GM19372 (cell line): ENCODE data around the gene CACYBP.
A peak's percentile ranks its signal among the peaks of the same experiment; 100 is the strongest.

Source experiments
- ATAC-seq: cut with Tn5 transposase; IDR thresholded peaks from one replicate; pipeline ENCODE4 v1.9.1; 2021; ENCODE audit warnings: mild to moderate bottlenecking, low read depth, moderate library complexity; ENCODE audit not compliant: unreplicated experiment

Gene CACYBP

GRCh38 chr1:174999936-175000696 is at the start of gene CACYBP:
TSS of gene CACYBP (plus strand) at chr1:174999947. CDS start at chr1:175000181, 234 bp downstream.
- ATAC-seq = peak; percentile 1

GRCh38 chr1:174953285-174954072 is 46.3 kb upstream of the CACYBP start:
- peak; percentile 56 for ATAC-seq

- no peak for ATAC-seq
Measured at GRCh38 chr1:174954073-174954460, 45.7 kb upstream of the CACYBP start.

GRCh38 chr1:174954671-174955669 is 44.8 kb upstream of the CACYBP start:
- no peak for ATAC-seq

- ATAC-seq = no peak
Measured at GRCh38 chr1:174956086-174956485, 43.7 kb upstream of the CACYBP start.

- ATAC-seq = no peak
Measured at GRCh38 chr1:174956976-174957375, 42.8 kb upstream of the CACYBP start.

- no peak for ATAC-seq
Measured at GRCh38 chr1:174957829-174958228, 41.9 kb upstream of the CACYBP start.

GRCh38 chr1:174958396-174958795 is 41.4 kb upstream of the CACYBP start:
- ATAC-seq = no peak

GRCh38 chr1:174960362-174960761 is 39.4 kb upstream of the CACYBP start:
- ATAC-seq = no peak

GRCh38 chr1:174963529-174964125 is 36.1 kb upstream of the CACYBP start:
- ATAC-seq = no peak

GRCh38 chr1:174964261-174964971 is 35.3 kb upstream of the CACYBP start:
- ATAC-seq = peak; percentile 39

- no peak for ATAC-seq
Measured at GRCh38 chr1:174964972-174965361, 34.8 kb upstream of the CACYBP start.

GRCh38 chr1:174965362-174966007 is 34.3 kb upstream of the CACYBP start:
- ATAC-seq = no peak

GRCh38 chr1:174966008-174966572 is 33.7 kb upstream of the CACYBP start:
- no peak for ATAC-seq

- ATAC-seq = no peak
Measured at GRCh38 chr1:174967845-174968705, 31.7 kb upstream of the CACYBP start.

GRCh38 chr1:174968750-174969244 is 30.9 kb upstream of the CACYBP start:
- ATAC-seq = peak; percentile 67

- ATAC-seq = no peak
Measured at GRCh38 chr1:174969977-174970376, 29.8 kb upstream of the CACYBP start.

- ATAC-seq = no peak
Measured at GRCh38 chr1:174971466-174971865, 28.3 kb upstream of the CACYBP start.
